H1 (cell line): ENCODE measurements around the gene PDZD4. TPM values are rescaled to one million over a fixed set of nuclear protein-coding genes. Genes with fewer than 3 reads are reported as not detected.

Source experiments
- CHD7 ChIP-seq: fragments of 300-600 bp; sonication (generic); IDR thresholded peaks from 2 replicates; pipeline ENCODE4 v1.7.1; 2012; ENCODE audit warnings: low read length, moderate library complexity, mild to moderate bottlenecking, inconsistent platforms; ENCODE audit not compliant: insufficient replicate concordance
- polyA plus RNA-seq, 7 experiments: library from polyadenylated mRNA; depleted of rRNA in 3 of 7; stranded (reverse) in 5 of 7; unstranded in 2 of 7; fragments of >200 nt in 5 of 7; fragments of 200-250 nt in 2 of 7; gene quantifications; 1 replicate in 5 of 7; 2 replicates in 1 of 7; 4 replicates in 1 of 7; pipeline versions ENCODE4 v1.2.1 to v1.2.3, GENCODE V29; 2011 to 2013; ENCODE audit warnings: missing spikeins in 2 of 7, mixed read lengths in 2 of 7
- total RNA-seq: library from RNA; stranded (reverse); fragmentation: NEBNext Ultra II Directional; extraction: Animal tissue kit (Norgen Biotek cat#: 25700); gene quantifications from 2 replicates; pipeline ENCODE4 v1.2.1, GENCODE V29; 2021

PDZD4 gene
- total and polyA plus RNA-seq, 2 of the 8 experiments (the other 6 are each of a cell fraction or from before 2014, with no cell fraction given): 45.8 to 169 TPM

GRCh38 chrX:153874085-153874365 is 43.7 kb upstream of the PDZD4 start (continued):
- no peak for TF ChIP-seq CHD7
